HCT116 (cell line): Measurements from ENCODE around the gene COL19A1. TPM values are rescaled to one million over a fixed set of nuclear protein-coding genes. Genes with fewer than 3 reads are reported as not detected.
"Not testable (repeated sequence)": the region's sequence is repeated elsewhere in the genome, so short reads cannot be mapped to it uniquely, and the experiment has no call there.

Experiments
- ATAC-seq: fragments of 200-7000 bp; cut with Tn5 transposase; 2 replicates; pipeline ENCODE4 v1.9.1; 2020; ENCODE audit warnings: mild to moderate bottlenecking, moderate library complexity
- BruUV-seq: library from RNA; stranded (reverse); fragments of 400-500 nt; replicated peaks from 2 replicates; lab custom pipeline; 2021; lab: Mats Ljungman, UMichigan
- CTCF ChIA-PET: fragments of 300-600 bp; sonication (Branson Sonifier 250); formaldehyde crosslinking; loops from one replicate; lab custom pipeline; 2021; ENCODE audit warnings: antibody characterized with exemption; lab: Charles Lee
- POLR2A ChIA-PET: fragments of 300-600, 350-600 bp; sonication (Branson Sonifier 250); formaldehyde crosslinking; loops from one replicate; lab custom pipeline; 2021; ENCODE audit warnings: antibody characterized with exemption; lab: Charles Lee
- RAD21 ChIA-PET, 2 experiments: fragments of 300-600 bp; sonication (Branson Sonifier 250); formaldehyde crosslinking; loops; one replicate each; lab custom pipeline; 2023; ENCODE audit warnings: low total read pairs in 2 of 2; ENCODE audit not compliant: uncharacterized antibody in 2 of 2, unreplicated experiment in 2 of 2, low non-redundant PET in 1 of 2; lab: Charles Lee
- DNase-seq: peaks from one replicate; pipeline ENCODE4 v3.0.0-alpha.2; 2010; ENCODE audit warnings: low read depth, low spot score
- H2AFZ ChIP-seq: fragments of 200-600 bp; shearing (Covaris generic), sonication (generic); 2 replicates; pipeline ENCODE4 v1.6.1; 2017; ENCODE audit warnings: low read depth, mixed run types, mixed read lengths, antibody characterized with exemption, low read length; ENCODE audit not compliant: poor library complexity, severe bottlenecking
- H3K27ac ChIP-seq: 2 replicates; pipeline ENCODE4 v1.5.1; 2012; ENCODE audit warnings: low read depth, low read length
- H3K27me3 ChIP-seq: fragments of 200-600 bp; sonication (generic); 2 replicates; pipeline ENCODE4 v1.6.1; 2016; ENCODE audit warnings: mixed run types, low read length, mixed read lengths; ENCODE audit not compliant: insufficient read depth
- H3K36me3 ChIP-seq, 2 experiments: fragments of 200-500 bp in 1 of 2; fragments of 200-600 bp in 1 of 2; sonication (Bioruptor generic) in 1 of 2; sonication (generic) in 1 of 2; 2 replicates each; pipeline versions ENCODE4 v1.5.1 to v1.6.1; 2014 to 2016; ENCODE audit warnings: low read length in 2 of 2, inconsistent platforms in 1 of 2, mixed read lengths in 1 of 2, mixed run types in 1 of 2; ENCODE audit not compliant: insufficient read depth in 2 of 2, control insufficient read depth in 1 of 2
- H3K4me1 ChIP-seq, 2 experiments: fragments of 200-600 bp in 1 of 2; sonication (generic) in 1 of 2; 2 replicates each; pipeline versions ENCODE4 v1.5.1 to v1.6.1; 2012 to 2017; ENCODE audit warnings: low read length in 2 of 2, inconsistent platforms in 1 of 2, mild to moderate bottlenecking in 1 of 2, mixed read lengths in 1 of 2, mixed run types in 1 of 2, moderate library complexity in 1 of 2; ENCODE audit not compliant: insufficient read depth in 2 of 2, control insufficient read depth in 1 of 2
- H3K4me2 ChIP-seq: fragments of 200-600 bp; sonication (generic); 2 replicates; pipeline ENCODE4 v1.6.1; 2017; ENCODE audit warnings: mixed run types, low read length, mixed read lengths
- H3K4me3 ChIP-seq, 2 experiments: fragments of 200-600 bp in 1 of 2; sonication (generic) in 1 of 2; replicated peaks in 1 of 2; 2 replicates each; pipeline ENCODE4 v1.5.1; 2011 to 2016; ENCODE audit warnings: low read length in 2 of 2, control low read depth in 1 of 2, low read depth in 1 of 2, mild to moderate bottlenecking in 1 of 2, mixed read lengths in 1 of 2, mixed run types in 1 of 2
- H3K79me2 ChIP-seq: fragments of 200-600 bp; sonication (generic); 2 replicates; pipeline ENCODE4 v1.6.1; 2017; ENCODE audit warnings: mild to moderate bottlenecking, mixed run types, low read length, moderate library complexity, mixed read lengths; ENCODE audit not compliant: insufficient read depth
- H3K9ac ChIP-seq: fragments of 200-600 bp; sonication (generic); 2 replicates; pipeline ENCODE4 v1.6.1; 2016; ENCODE audit warnings: low read length, mixed read lengths
- H3K9me2 ChIP-seq: fragments of 200-600 bp; sonication (generic), shearing (Covaris generic); 2 replicates; pipeline ENCODE4 v1.6.1; 2017; ENCODE audit warnings: mixed run types, mild to moderate bottlenecking, moderate library complexity; ENCODE audit not compliant: insufficient read depth
- H3K9me3 ChIP-seq, 2 experiments: fragments of 200-500 bp in 1 of 2; fragments of 200-600 bp in 1 of 2; sonication (Bioruptor generic) in 1 of 2; sonication (generic) in 1 of 2; 2 replicates each; pipeline ENCODE4 v1.6.1; 2014 to 2017; ENCODE audit warnings: low read length in 2 of 2, mixed read lengths in 2 of 2, inconsistent platforms in 1 of 2, low read depth in 1 of 2, mild to moderate bottlenecking in 1 of 2, mixed run types in 1 of 2, moderate library complexity in 1 of 2; ENCODE audit not compliant: control insufficient read depth in 1 of 2, insufficient read depth in 1 of 2
- H4K20me1 ChIP-seq: fragments of 200-600 bp; sonication (generic), shearing (Covaris generic); 2 replicates; pipeline ENCODE4 v1.6.1; 2017; ENCODE audit warnings: mixed run types, mild to moderate bottlenecking, moderate library complexity; ENCODE audit not compliant: insufficient read depth
- CBX3 ChIP-seq: IDR thresholded peaks from 2 replicates; pipeline ENCODE4 v1.6.1; 2012; ENCODE audit warnings: low read depth
- CEBPB ChIP-seq: IDR thresholded peaks from 2 replicates; pipeline ENCODE4 v1.6.1; 2012; ENCODE audit warnings: low read depth
- EGR1 ChIP-seq: IDR thresholded peaks from 2 replicates; pipeline ENCODE4 v1.6.1; 2012; ENCODE audit warnings: low read depth
- EZH2 ChIP-seq: fragments of 200-600 bp; sonication (generic); IDR thresholded peaks from 2 replicates; pipeline ENCODE4 v1.6.1; 2017; ENCODE audit warnings: antibody characterized with exemption, mixed run types
- EZH2phosphoT487 ChIP-seq: fragments of 200-600 bp; IDR thresholded peaks from 2 replicates; pipeline ENCODE4 v1.6.1; 2018; ENCODE audit warnings: antibody characterized with exemption, borderline replicate concordance
- FOSL1 ChIP-seq: IDR thresholded peaks from 2 replicates; pipeline ENCODE4 v1.6.1; 2012; ENCODE audit warnings: low read depth
- JUND ChIP-seq: IDR thresholded peaks from 2 replicates; pipeline ENCODE4 v1.6.1; 2012
- POLR2A ChIP-seq: IDR thresholded peaks from 2 replicates; pipeline ENCODE4 v1.7.0; 2011; ENCODE audit warnings: borderline replicate concordance; ENCODE audit not compliant: insufficient read depth, insufficient read length; ENCODE audit errors: extremely low read depth
- RAD21 ChIP-seq: IDR thresholded peaks from 2 replicates; pipeline ENCODE4 v1.6.1; 2012; ENCODE audit warnings: low read depth, mild to moderate bottlenecking
- SIN3A ChIP-seq: IDR thresholded peaks from 2 replicates; pipeline ENCODE4 v1.6.1; 2012; ENCODE audit warnings: low read depth
- ZFX ChIP-seq: fragments of 450-650 bp; IDR thresholded peaks from 2 replicates; pipeline ENCODE4 v1.6.1; 2017
- intact Hi-C: fragments of 100-400 bp; cut with micrococcal nuclease; formaldehyde crosslinking; loops from 2 replicates; pipeline ENCODE4 v1.10.0; 2022
- total RNA-seq: library from RNA; stranded (reverse); gene quantifications from one replicate; pipeline ENCODE4 v1.2.1, GENCODE V29; 2021; ENCODE audit not compliant: unreplicated experiment
- TF ChIP-seq, protein P1 (sequence below): IDR thresholded peaks from 2 replicates; pipeline ENCODE4 v1.6.1; 2012
- TF ChIP-seq, protein P2 (sequence below): IDR thresholded peaks from 2 replicates; pipeline ENCODE4 v1.6.1; 2012; ENCODE audit warnings: low read depth

Gene COL19A1
- total RNA-seq, 1 experiment from 2014 or later: not detected

DNA sequence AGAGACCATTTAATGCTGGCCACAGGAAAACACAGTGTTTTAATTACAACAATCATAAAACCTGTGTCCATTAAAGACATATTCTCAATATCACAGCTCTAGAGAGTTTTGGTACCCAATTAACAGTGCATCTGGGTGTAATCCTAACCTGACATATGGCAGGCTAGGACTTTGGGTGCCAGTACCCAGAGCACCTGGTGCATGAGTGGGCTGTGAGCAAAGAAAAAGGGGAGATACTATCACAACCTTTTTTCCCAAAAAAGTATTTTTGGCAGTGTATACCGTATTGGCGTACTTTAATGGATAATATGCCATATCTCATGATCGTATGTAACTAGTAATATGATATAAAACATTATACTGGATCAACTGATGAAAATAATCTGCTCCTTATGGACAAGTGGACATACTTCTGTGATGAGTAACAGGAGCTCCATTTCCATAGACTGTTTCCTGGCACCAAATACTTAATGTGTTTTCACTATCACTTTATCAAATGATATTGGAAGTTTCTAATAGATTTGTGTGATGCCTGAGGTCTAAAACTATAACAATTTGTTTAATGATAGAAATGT lies 91.7 kb downstream of the COL19A1 start:
- no peak overlapping the region for H3K4me3 ChIP-seq
- no peak overlapping the region for H2AFZ ChIP-seq
- ChIA-PET CTCF (no interaction called here), RAD21 (no interaction called here), POLR2A (no interaction called here)
- H4K20me1 ChIP-seq: no peaks in the 10 kb centered on the region; the same call in 1 of the 2 replicates
- no peaks in the 10 kb centered on the region for H3K9me2 ChIP-seq
- no peaks in the 10 kb centered on the region for H3K4me1 ChIP-seq
- H3K9me3 ChIP-seq: no peaks in the 10 kb centered on the region
- H3K27ac ChIP-seq: no peak overlapping the region
- no TSS peak for BruUV-seq
- H3K9ac ChIP-seq: no peak overlapping the region
- no peak for TF ChIP-seq RAD21
- no peak for TF ChIP-seq POLR2A
- TF ChIP-seq, protein P1, sequence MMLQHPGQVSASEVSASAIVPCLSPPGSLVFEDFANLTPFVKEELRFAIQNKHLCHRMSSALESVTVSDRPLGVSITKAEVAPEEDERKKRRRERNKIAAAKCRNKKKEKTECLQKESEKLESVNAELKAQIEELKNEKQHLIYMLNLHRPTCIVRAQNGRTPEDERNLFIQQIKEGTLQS: no peak
- TF ChIP-seq CBX3: no peak
- no peak for TF ChIP-seq EZH2
- TF ChIP-seq CEBPB: no peak
- no peak for TF ChIP-seq EZH2phosphoT487
- H3K79me2 ChIP-seq: no peaks in the 10 kb centered on the region
- no peak overlapping the region for H3K4me2 ChIP-seq
- intact Hi-C loops: no loop called here
- no peak for DNase-seq
- H3K36me3 ChIP-seq: no peaks in the 10 kb centered on the region
- H3K27me3 ChIP-seq: peaks cover 40% of the 10 kb centered on the region
- no peak for ATAC-seq

DNA sequence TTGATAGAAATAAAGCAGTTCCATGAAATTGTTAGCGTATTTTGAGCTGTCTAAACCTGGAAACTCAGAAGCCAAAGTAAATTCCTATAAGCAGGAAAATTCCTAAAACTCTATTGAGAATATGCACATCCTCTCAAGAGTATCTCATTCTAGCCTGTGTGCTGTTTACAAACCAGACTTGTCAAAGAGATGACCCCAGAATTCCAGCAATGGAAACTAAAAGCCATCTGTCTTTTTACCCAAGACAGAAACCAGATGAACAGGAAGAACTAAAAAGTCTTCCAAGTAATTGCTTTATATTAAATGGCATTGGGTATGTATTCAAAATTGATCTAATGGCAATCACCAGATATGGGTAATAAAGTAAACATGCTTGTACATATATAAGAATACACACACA lies 92.6 kb downstream of the COL19A1 start:
- no peaks in the 10 kb centered on the region for H3K9me2 ChIP-seq
- no peak overlapping the region for H3K4me2 ChIP-seq
- no peak overlapping the region for H3K4me3 ChIP-seq
- TF ChIP-seq FOSL1: no peak
- TF ChIP-seq, protein P2, sequence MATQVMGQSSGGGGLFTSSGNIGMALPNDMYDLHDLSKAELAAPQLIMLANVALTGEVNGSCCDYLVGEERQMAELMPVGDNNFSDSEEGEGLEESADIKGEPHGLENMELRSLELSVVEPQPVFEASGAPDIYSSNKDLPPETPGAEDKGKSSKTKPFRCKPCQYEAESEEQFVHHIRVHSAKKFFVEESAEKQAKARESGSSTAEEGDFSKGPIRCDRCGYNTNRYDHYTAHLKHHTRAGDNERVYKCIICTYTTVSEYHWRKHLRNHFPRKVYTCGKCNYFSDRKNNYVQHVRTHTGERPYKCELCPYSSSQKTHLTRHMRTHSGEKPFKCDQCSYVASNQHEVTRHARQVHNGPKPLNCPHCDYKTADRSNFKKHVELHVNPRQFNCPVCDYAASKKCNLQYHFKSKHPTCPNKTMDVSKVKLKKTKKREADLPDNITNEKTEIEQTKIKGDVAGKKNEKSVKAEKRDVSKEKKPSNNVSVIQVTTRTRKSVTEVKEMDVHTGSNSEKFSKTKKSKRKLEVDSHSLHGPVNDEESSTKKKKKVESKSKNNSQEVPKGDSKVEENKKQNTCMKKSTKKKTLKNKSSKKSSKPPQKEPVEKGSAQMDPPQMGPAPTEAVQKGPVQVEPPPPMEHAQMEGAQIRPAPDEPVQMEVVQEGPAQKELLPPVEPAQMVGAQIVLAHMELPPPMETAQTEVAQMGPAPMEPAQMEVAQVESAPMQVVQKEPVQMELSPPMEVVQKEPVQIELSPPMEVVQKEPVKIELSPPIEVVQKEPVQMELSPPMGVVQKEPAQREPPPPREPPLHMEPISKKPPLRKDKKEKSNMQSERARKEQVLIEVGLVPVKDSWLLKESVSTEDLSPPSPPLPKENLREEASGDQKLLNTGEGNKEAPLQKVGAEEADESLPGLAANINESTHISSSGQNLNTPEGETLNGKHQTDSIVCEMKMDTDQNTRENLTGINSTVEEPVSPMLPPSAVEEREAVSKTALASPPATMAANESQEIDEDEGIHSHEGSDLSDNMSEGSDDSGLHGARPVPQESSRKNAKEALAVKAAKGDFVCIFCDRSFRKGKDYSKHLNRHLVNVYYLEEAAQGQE: no peak
- TF ChIP-seq RAD21: no peak
- no peak for TF ChIP-seq JUND
- no peak for TF ChIP-seq SIN3A
- no peak for TF ChIP-seq ZFX
- TF ChIP-seq EZH2phosphoT487: no peak
- TF ChIP-seq EGR1: no peak
- DNase-seq (no peak), ATAC-seq (no peak)
- CTCF ChIA-PET: no interaction called here
- RAD21 ChIA-PET: no interaction called here
- BruUV-seq: no TSS peak
- H2AFZ ChIP-seq: no peak overlapping the region
- no peaks in the 10 kb centered on the region for H3K9me3 ChIP-seq
- no peak overlapping the region for H3K9ac ChIP-seq
- H3K36me3 ChIP-seq: no peaks in the 10 kb centered on the region
- intact Hi-C loops: no loop called here
- H3K27me3 ChIP-seq: peaks cover 37% of the 10 kb centered on the region
- no peaks in the 10 kb centered on the region for H3K4me1 ChIP-seq
- no peaks in the 10 kb centered on the region for H3K79me2 ChIP-seq
- no peak overlapping the region for H3K27ac ChIP-seq
- POLR2A ChIA-PET: no interaction called here
- no peaks in the 10 kb centered on the region; the same call in 1 of the 2 replicates for H4K20me1 ChIP-seq

DNA sequence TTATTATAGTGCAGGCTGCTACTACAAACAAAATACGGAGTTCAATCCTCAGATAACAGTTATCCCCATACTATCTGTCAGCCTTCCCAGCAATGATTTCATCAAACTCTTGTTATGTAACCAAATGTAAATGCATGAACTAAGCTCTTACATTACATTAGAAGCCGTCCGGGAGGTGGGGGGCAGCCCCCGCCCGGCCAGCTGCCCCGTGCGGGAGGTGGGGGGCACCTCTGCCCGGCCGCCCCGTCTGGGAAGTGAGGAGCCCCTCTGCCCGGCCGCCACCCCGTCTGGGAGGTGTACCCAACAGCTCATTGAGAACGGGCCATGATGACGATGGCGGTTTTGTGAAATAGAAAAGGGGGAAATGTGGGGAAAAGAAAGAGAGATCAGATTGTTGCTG lies 99.6 kb downstream of the COL19A1 start:
- BruUV-seq, H3K36me3 ChIP-seq, DNase-seq, H3K9me3 ChIP-seq, H2AFZ ChIP-seq, intact Hi-C loops, H3K79me2 ChIP-seq, H3K4me2 ChIP-seq, H3K27ac ChIP-seq, H3K4me3 ChIP-seq, RAD21 ChIA-PET, CTCF ChIA-PET, H3K9ac ChIP-seq, H3K4me1 ChIP-seq, H4K20me1 ChIP-seq, ATAC-seq, H3K9me2 ChIP-seq, POLR2A ChIA-PET: not testable (repeated sequence)
- H3K27me3 ChIP-seq: peaks cover 20% of the 10 kb centered on the region
